Testis (tissue), 2 donors: ENCODE data around the gene PML.

Source experiments
- POLR2A ChIP-seq: fragments of 450-650 bp; IDR thresholded peaks from one replicate; pipeline ENCODE4 v1.6.1; 2017; ENCODE audit warnings: antibody characterized with exemption, mild to moderate bottlenecking, moderate library complexity
- TF ChIP-seq, protein P1 (sequence below), 3 experiments: fragments of 450-650 bp in 2 of 3; fragments of 200-600 bp in 1 of 3; sonication (generic) in 1 of 3; IDR thresholded peaks; one replicate each; pipeline ENCODE4 v1.5.1; 2016 to 2019; ENCODE audit warnings: antibody characterized with exemption in 3 of 3, mild to moderate bottlenecking in 2 of 3, moderate library complexity in 1 of 3

DNA sequence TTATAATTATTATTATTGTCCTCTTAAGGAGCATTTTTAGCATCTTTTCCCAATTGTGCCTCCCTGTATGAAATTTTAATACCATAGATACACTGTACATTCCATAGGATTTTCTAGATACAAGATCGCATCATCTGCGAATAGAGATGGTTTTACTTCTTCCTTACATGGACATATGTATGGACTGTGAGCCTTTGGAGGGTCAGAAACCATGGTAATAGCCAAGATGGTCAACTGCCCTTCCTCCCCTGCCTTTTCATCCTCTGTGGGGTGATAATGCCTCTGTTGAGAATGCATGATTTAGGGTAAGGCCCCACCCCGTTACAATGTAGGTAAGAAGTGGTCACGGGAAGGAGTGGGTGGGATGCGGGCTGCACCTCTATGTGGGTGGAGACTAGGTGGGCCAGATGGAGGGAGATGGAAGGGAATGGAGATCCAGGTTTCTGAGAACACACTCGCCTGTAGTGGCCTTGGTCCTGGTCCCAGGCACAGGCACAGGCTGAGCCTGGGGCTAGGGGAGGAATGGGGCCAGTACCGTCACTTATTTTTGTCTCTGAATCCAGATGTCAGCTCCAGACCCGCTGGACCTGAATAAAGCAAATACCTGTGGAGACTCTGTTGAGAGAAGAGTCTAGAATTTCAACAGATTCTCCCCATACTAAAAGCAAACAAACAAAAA lies 56.2 kb downstream of the PML start:
- TF ChIP-seq, protein P1, sequence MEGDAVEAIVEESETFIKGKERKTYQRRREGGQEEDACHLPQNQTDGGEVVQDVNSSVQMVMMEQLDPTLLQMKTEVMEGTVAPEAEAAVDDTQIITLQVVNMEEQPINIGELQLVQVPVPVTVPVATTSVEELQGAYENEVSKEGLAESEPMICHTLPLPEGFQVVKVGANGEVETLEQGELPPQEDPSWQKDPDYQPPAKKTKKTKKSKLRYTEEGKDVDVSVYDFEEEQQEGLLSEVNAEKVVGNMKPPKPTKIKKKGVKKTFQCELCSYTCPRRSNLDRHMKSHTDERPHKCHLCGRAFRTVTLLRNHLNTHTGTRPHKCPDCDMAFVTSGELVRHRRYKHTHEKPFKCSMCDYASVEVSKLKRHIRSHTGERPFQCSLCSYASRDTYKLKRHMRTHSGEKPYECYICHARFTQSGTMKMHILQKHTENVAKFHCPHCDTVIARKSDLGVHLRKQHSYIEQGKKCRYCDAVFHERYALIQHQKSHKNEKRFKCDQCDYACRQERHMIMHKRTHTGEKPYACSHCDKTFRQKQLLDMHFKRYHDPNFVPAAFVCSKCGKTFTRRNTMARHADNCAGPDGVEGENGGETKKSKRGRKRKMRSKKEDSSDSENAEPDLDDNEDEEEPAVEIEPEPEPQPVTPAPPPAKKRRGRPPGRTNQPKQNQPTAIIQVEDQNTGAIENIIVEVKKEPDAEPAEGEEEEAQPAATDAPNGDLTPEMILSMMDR (IDR thresholded peaks at IDR 0.05): no peak
- TF ChIP-seq POLR2A: no peak
